GM11168 (cell line): ENCODE data around the gene VPS4A.
"Not testable (repeated sequence)": the region's sequence is repeated elsewhere in the genome, so short reads cannot be mapped to it uniquely, and the experiment has no call there.

Experiments used
- in situ Hi-C: fragments of 300-500 bp; cut with MboI; formaldehyde crosslinking; loops from one replicate; pipeline ENCODE4 v1.12.0; 2022; ENCODE audit warnings: low sequenced_read_pairs; ENCODE audit not compliant: unreplicated experiment

VPS4A gene

DNA sequence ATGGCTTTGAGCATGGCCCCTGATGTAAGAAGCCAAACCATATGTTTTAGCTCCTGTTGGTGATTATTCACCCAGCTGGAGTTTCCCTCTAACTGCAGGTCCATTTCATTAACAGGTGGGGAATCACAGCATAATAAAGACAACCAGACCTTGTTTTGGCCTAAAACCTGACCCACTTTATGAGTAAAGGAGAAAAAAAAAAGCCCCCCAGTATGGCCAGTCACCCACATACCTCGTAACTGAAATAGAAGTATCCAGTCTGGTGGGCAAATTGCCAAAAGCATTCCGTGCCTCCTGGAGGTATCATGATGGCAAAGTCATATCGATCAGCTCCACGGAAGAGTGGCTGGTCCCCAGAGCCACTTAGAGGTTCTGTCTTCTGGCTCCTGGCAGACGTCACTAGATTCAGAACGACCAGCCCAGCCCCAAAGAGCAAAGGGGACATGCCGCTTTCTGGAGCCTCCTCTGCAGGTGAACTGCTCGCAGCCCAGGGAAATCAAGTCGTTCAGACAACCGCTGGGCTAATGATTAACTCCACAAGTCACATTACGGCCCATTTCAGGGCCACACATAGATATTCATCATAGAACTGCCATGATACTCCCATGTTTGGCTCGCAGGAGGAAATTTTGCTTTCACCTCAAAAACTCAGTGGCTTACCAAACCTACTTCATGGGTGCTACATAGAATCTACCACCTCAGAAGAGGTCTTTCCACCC lies 40.3 kb downstream of the VPS4A start, which contains the start of gene TMED6:
Gene TMED6 (minus strand): TSS at position 478 of the 719 bp plus-strand sequence. CDS start 33 bp downstream, at position 445.
- in situ Hi-C loops, result no loop called here

DNA sequence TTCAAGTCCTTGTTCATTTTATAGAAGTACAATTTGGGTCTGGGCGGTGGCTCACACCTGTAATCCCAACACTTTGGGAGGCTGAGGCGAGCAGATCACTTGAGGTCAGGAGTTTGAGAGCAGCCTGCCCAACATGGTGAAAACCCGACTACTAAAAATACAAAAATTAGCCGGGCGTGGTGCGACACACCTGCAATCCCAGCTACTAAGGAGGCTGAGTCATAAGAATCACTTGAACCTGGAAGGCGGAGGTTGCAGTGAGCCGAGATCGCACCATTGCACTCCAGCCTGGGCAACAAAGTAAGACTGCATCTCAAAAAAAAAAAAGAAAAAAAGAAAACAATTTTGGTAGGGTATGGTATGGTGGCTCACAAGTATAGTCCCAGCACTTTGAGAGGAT lies 48.9 kb downstream of the VPS4A start:
- in situ Hi-C loops, result not testable (repeated sequence)

DNA sequence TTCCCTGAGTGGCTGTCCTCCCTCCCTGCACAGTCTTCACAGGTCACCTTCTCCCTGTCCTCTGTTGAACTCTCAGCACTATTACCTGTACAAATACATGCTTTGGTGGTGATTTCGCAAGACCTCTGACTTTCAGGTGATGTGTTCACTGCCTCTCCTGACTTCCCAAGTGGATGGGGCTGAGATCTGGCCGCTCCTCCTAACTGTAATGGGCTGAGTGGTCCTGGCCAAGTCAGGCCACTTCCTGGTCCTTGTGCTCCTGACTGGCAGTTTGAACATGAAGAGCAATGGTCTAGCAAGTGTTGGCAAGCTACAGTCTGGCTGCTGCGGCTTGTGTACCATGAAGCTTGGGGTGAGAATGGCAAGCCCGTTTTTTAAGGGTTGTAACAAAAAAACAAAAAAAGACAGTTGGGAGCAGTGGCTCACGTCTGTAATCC lies 52.1 kb downstream of the VPS4A start:
- in situ Hi-C loops, result no loop called here

DNA sequence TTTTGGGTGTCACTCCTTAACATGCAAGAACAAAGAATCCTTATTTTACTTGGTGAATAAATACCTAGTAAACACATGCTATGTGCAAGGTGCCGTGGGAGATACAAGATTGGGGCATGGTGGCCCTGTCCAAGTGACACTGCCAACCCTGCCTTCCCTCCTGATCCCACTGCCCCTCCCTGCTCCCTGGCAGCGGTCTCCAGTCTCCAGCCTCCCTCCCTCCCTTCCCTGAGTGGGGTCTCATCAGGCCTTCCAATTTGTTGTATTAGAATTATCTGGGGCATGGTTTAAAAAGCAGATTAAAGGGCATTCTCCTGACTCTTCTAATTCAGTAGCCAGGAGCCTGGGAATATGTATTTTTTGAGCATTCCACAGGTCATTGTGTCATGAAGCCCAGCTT lies 52.9 kb downstream of the VPS4A start:
- in situ Hi-C loops, result no loop called here

DNA sequence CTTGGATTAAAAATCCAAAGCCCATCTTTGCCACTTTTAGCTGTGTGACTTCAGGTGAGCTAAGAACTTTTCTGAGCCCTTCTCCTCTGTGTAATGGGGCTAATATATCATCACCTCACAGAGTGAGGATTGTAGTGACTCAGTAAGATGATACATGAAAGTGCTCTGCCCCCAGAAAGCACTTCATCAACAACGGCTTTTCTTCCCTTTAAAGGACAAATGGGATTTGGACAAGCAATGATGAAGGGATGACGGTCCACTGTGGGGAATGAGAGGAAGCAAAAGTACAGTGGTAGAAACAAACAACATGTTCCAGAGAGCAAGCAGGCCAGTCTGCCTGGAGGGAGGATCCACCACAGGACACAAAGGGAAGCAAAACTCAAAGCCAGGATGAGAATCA lies 54.8 kb downstream of the VPS4A start:
- in situ Hi-C loops, result no loop called here

DNA sequence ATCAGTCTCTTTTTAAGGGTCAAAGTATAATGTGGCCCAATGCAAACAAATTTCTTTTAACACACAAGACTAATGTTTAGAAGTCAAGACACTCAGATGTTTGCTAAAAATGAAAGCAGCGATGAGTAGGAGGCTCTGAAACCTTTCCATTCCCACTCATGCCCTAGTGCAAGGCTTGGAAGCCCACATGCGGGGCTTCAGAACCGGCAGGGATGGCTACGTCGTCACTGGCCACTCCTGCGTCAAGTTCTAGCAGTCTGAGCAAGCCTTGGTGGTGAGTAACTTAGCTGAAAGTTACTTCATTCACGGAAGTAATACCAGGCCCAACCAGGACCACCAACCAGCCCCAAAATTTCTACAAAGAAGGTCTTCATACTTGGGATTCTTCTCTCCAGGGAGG lies 55.3 kb downstream of the VPS4A start:
- in situ Hi-C loops, result no loop called here

DNA sequence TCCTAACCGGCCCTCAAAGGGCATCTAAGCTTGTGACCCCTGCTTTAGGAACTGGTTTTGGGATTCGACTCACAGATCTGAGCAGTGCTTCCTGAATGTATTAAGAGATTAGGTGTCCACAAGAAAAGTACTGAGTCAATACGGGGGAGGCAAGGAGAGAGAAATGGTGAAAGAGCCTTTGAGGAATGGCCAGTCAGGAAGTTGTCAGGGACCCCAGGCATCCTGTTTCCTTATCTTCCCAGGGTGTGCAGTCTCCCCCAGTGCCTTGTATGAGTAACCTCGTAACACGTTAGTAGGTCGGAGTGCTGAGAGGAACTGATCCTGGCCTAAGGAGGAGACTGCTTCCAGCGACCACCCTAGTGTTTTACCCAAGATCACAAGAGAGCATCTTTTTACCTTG lies 56.8 kb downstream of the VPS4A start:
- in situ Hi-C loops, result no loop called here

DNA sequence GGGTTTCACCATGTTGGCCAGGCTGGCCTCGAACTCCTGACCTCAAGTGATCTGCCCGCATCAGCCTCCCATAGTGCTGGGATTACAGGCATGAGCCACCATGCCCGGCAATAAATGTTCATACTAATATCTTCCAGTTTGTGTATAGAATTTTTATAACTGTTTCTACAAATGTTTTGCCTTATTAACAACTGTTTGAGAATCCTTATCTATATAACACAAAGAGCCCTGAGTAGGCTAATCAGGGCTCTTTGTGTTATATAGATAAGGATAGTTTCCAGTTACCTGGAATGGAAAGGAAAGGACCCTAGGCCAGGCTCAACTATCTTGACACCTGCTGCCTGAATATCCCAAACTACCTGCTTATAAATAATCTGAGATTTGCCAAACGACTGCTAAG lies 57.7 kb downstream of the VPS4A start:
- in situ Hi-C loops, result no loop called here

DNA sequence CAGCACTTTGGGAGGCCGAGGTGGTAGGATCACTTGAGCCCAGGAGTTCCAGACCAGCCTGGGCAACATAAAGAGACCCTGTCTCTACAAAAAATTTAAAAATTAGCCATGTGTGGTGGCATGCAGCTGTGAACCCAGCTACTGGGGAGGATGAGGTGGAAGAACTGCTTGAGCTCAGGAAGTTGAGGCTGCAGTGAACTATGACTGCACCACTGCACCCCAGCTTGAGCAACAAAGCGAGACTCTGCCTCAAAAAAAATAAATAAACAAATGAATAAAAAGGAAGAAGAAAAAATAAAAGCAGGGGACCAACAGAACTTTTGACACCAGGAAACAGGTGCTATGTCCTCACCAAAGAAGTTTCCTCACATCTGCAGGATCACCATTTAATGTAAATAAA lies 60.4 kb downstream of the VPS4A start:
- in situ Hi-C loops, result no loop called here

DNA sequence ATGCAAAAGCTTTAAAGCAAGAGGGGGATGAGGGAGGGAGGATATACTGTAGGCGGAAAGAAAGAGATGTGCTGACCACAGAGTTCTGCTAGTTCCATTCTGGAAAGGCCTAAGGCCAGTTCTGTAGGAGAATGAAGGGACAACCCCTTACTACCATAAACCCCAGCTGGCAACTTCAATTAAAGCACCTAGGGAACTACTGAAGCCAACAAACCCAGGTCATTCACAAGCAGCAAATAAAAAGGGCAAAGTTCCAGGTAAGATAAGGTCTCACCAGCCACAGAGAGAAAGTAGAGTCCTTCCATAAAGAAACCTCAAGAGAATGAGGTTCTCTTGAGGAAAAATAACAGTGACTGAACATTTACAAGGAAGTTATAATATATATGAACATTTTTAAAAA lies 61.9 kb downstream of the VPS4A start:
- in situ Hi-C loops, result no loop called here
